Fibroblast of mammary gland (primary cell): ENCODE results near the gene CAMK2G.

Experiments
- DNase-seq: peaks from one replicate; pipeline ENCODE4 v3.0.0-alpha.2; 2010; ENCODE audit warnings: low read depth
- H3K4me3 ChIP-seq: 2 replicates; pipeline ENCODE4 v1.5.1; 2011; ENCODE audit warnings: low read depth, mild to moderate bottlenecking, low read length, moderate library complexity; ENCODE audit not compliant: control insufficient read depth
- CTCF ChIP-seq: conservative IDR thresholded peaks from 2 replicates; pipeline ENCODE4 v1.5.1; 2011; ENCODE audit warnings: low read depth, low read length, inconsistent platforms; ENCODE audit not compliant: control insufficient read depth, insufficient read depth

Gene CAMK2G

GRCh38 chr10:73786512-73786885 is 87.9 kb downstream of the CAMK2G start:
- peak overlapping the region; percentile 87 for H3K4me3 ChIP-seq
- TF ChIP-seq CTCF: no peak
- no peak for DNase-seq

- TF ChIP-seq CTCF: no peak
- peak; percentile 43 for DNase-seq
- peak overlapping the region; percentile 87 for H3K4me3 ChIP-seq
Observed at GRCh38 chr10:73785721-73786511, 88.4 kb downstream of the CAMK2G start.

- DNase-seq: peak; percentile 96
- TF ChIP-seq CTCF: no peak
- H3K4me3 ChIP-seq: peak within 1 kb of the TSS; percentile 87
Observed at GRCh38 chr10:73785211-73785720, 89.1 kb downstream of the CAMK2G start, which contains the start of gene ZSWIM8. TSS of gene ZSWIM8 (plus strand) at chr10:73785606. CDS start at chr10:73785879, 273 bp downstream.

- no peak for TF ChIP-seq CTCF
- peak overlapping the region; percentile 85 for H3K4me3 ChIP-seq
- DNase-seq: no peak
Observed at GRCh38 chr10:73782749-73783085, 91.6 kb downstream of the CAMK2G start.

GRCh38 chr10:73781879-73782748 is 92.2 kb downstream of the CAMK2G start, which contains the start of gene CHCHD1:
TSS of gene CHCHD1 (plus strand) at chr10:73782048. CDS start at chr10:73782076, 28 bp downstream.
- peak within 1 kb of the TSS; percentile 85 for H3K4me3 ChIP-seq
- peak; percentile 85 for DNase-seq
- TF ChIP-seq CTCF: no peak

GRCh38 chr10:73781548-73781878 is 92.8 kb downstream of the CAMK2G start:
- TF ChIP-seq CTCF: no peak
- DNase-seq: no peak

More at GRCh38 chr10:73781548-73781878, 92.8 kb downstream of the CAMK2G start:
- peak overlapping the region; percentile 85 for H3K4me3 ChIP-seq
